K562 (cell line): ENCODE data around the gene NEB. TPM values are rescaled to one million over a fixed set of nuclear protein-coding genes. Genes with fewer than 3 reads are reported as not detected.

ENCODE experiments used
- BACH1 ChIP-seq: fragments of 200-800 bp; sonication (Bioruptor generic); IDR thresholded peaks from 2 replicates; pipeline ENCODE4 v1.6.1; 2016; ENCODE audit warnings: missing genetic modification characterization, missing compliant biosample characterization
- CHD4 ChIP-seq: fragments of 200-600 bp; sonication (generic); IDR thresholded peaks from 3 replicates; pipeline ENCODE4 v1.6.1; 2012; ENCODE audit warnings: low read depth, mild to moderate bottlenecking, mixed read lengths, low read length, inconsistent platforms; ENCODE audit not compliant: insufficient read depth, insufficient replicate concordance, poor library complexity, severe bottlenecking
- DEAF1 ChIP-seq: fragments of 450-650 bp; formaldehyde crosslinking; IDR thresholded peaks from 2 replicates; pipeline ENCODE4 v1.4.0; 2020; ENCODE audit warnings: mild to moderate bottlenecking, moderate library complexity
- NUFIP1 ChIP-seq: fragments of 450-650 bp; IDR thresholded peaks from 2 replicates; pipeline ENCODE4 v1.6.1; 2018; ENCODE audit not compliant: partially characterized antibody
- POLR2B ChIP-seq: fragments of 450-650 bp; IDR thresholded peaks from 2 replicates; pipeline ENCODE4 v1.6.1; 2018; ENCODE audit warnings: low read depth; ENCODE audit not compliant: partially characterized antibody
- POLR2G ChIP-seq: fragments of 200-400 bp; formaldehyde crosslinking; IDR thresholded peaks from 2 replicates; pipeline ENCODE4 v1.6.1; 2017; ENCODE audit warnings: low read depth, mild to moderate bottlenecking, antibody characterized with exemption, low read length, moderate library complexity
- SAFB ChIP-seq: fragments of 200-400 bp; formaldehyde crosslinking; IDR thresholded peaks from 2 replicates; pipeline ENCODE4 v1.6.1; 2017; ENCODE audit warnings: low read depth, low read length, borderline replicate concordance
- ZBTB9 ChIP-seq: fragments of 450-650 bp; formaldehyde crosslinking; IDR thresholded peaks from 2 replicates; pipeline ENCODE4 v1.4.0; 2020; ENCODE audit warnings: mild to moderate bottlenecking, moderate library complexity
- ZFP30 ChIP-seq: fragments of 250-450 bp; sonication (Bioruptor Pico); IDR thresholded peaks from 2 replicates; pipeline ENCODE4 v1.8.0; 2022; ENCODE audit warnings: moderate library complexity, mild to moderate bottlenecking, inconsistent platforms, borderline replicate concordance
- ZNF165 ChIP-seq: fragments of 250-450 bp; sonication (Bioruptor Pico); IDR thresholded peaks from 2 replicates; pipeline ENCODE4 v1.4.0; 2020; ENCODE audit warnings: borderline replicate concordance
- ZNF274 ChIP-seq: IDR thresholded peaks from 2 replicates; pipeline ENCODE4 v1.6.1; 2011; ENCODE audit warnings: low read depth, mild to moderate bottlenecking, low read length, moderate library complexity, borderline replicate concordance
- ZNF586 ChIP-seq: fragments of 450-650 bp; formaldehyde crosslinking; conservative IDR thresholded peaks from 2 replicates; pipeline ENCODE4 v1.4.0; 2020; ENCODE audit warnings: mild to moderate bottlenecking, moderate library complexity
- ZNF699 ChIP-seq: fragments of 250-450 bp; sonication (Bioruptor Pico); IDR thresholded peaks from 2 replicates; pipeline ENCODE4 v1.8.0; 2021; ENCODE audit warnings: mild to moderate bottlenecking, moderate library complexity; ENCODE audit not compliant: insufficient replicate concordance
- polyA plus RNA-seq, 8 experiments: library from polyadenylated mRNA; depleted of rRNA in 4 of 8; stranded (reverse) in 5 of 8; unstranded in 3 of 8; fragments of >200 nt; fragmentation: Nextera tagmentation in 2 of 8; fragmentation: Illumina TruSeq in 1 of 8; extraction: Ambion mirVana in 2 of 8; extraction: Trizol in 1 of 8; gene quantifications; 2 replicates each; pipeline versions ENCODE4 v1.2.1 to v1.2.3, GENCODE V29; 2011 to 2014; ENCODE audit warnings: inconsistent platforms in 1 of 8, missing spikeins in 1 of 8
- total RNA-seq, 7 experiments: library from RNA; depleted of rRNA in 6 of 7; stranded (reverse); fragments of >200 nt in 6 of 7; fragmentation: Illumina TruSeq in 2 of 7; extraction: Trizol in 2 of 7; gene quantifications; 2 replicates each; pipeline versions ENCODE4 v1.2.1 to v1.2.3, GENCODE V29; 2011 to 2021; ENCODE audit warnings: low replicate concordance in 1 of 7
- TF ChIP-seq, protein P1 (sequence below): sonication (generic); formaldehyde crosslinking; IDR thresholded peaks from 2 replicates; pipeline ENCODE4 v1.9.0; 2022; ENCODE audit warnings: mild to moderate bottlenecking, missing genetic modification reagents
- TF ChIP-seq, protein P2 (sequence below): fragments of 250-450 bp; sonication (Bioruptor Pico); IDR thresholded peaks from 2 replicates; pipeline ENCODE4 v1.9.0; 2021; ENCODE audit warnings: mild to moderate bottlenecking, inconsistent platforms
- TF ChIP-seq, protein P3 (sequence below): sonication (generic); formaldehyde crosslinking; IDR thresholded peaks from 2 replicates; pipeline ENCODE4 v1.8.0; 2023; ENCODE audit warnings: mild to moderate bottlenecking, missing genetic modification reagents

The NEB gene
- total and polyA plus RNA-seq, 9 of the 15 experiments (the other 6 are each of a cell fraction or from before 2014, with no cell fraction given): 1.7 to 3.8 (median 2.9) TPM

DNA sequence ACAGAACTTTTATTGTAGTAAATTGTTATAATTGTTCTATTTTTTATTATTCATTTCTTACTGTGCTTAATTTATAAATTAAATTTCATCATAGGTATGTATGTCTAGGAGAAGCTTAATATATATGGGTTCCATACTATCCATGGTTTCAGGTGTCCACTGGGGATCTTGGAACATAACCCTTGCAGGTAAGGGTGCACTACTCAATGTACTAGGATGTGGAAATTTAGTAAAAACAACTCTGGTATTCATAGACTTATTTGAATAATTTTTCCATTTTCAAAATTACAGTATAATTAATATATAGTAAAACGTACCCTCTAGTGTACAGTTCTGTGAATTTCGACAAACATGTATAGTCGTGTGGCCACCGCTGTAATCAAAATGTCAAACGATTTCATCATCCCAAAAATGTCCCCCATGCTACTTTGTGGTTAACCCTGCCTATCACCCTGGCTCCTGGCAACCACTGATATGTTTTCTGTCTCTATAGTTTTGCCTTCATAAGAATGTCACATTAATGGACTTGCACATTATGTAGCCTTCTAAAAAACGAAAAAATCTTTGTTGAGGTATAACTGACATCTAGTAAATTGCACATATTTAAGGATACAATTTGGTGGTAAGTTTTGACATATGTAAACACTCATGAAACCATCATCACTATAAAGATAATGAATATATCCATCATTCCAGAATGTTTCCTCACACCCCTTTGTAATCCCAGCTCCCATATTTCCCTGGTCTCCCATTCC is 48.3 kb upstream of the NEB start (continued):
- TF ChIP-seq ZFP30 (CRISPR knock-in tag) (no peak), BACH1 (tag) (0 out of 2 replicates have a peak, but pooled peaks have one; percentile 41), POLR2G (no peak), ZNF586 (CRISPR knock-in tag) (0 out of 2 replicates have a peak, but pooled peaks have one; percentile 81), DEAF1 (CRISPR knock-in tag) (peak; percentile 23; the same call in 1 of the 2 replicates), ZNF165 (CRISPR knock-in tag) (no peak), SAFB (no peak), NUFIP1 (no peak), ZNF274 (no peak), ZBTB9 (peak; percentile 30; the same call in 1 of the 2 replicates), POLR2B (no peak), ZNF699 (CRISPR knock-in tag) (no peak), CHD4 (no peak)
- TF ChIP-seq, protein P1, sequence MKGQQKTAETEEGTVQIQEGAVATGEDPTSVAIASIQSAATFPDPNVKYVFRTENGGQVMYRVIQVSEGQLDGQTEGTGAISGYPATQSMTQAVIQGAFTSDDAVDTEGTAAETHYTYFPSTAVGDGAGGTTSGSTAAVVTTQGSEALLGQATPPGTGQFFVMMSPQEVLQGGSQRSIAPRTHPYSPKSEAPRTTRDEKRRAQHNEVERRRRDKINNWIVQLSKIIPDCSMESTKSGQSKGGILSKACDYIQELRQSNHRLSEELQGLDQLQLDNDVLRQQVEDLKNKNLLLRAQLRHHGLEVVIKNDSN (CRISPR knock-in tag): no peak
- TF ChIP-seq, protein P2, sequence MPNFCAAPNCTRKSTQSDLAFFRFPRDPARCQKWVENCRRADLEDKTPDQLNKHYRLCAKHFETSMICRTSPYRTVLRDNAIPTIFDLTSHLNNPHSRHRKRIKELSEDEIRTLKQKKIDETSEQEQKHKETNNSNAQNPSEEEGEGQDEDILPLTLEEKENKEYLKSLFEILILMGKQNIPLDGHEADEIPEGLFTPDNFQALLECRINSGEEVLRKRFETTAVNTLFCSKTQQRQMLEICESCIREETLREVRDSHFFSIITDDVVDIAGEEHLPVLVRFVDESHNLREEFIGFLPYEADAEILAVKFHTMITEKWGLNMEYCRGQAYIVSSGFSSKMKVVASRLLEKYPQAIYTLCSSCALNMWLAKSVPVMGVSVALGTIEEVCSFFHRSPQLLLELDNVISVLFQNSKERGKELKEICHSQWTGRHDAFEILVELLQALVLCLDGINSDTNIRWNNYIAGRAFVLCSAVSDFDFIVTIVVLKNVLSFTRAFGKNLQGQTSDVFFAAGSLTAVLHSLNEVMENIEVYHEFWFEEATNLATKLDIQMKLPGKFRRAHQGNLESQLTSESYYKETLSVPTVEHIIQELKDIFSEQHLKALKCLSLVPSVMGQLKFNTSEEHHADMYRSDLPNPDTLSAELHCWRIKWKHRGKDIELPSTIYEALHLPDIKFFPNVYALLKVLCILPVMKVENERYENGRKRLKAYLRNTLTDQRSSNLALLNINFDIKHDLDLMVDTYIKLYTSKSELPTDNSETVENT (CRISPR knock-in tag): no peak
- TF ChIP-seq, protein P3, sequence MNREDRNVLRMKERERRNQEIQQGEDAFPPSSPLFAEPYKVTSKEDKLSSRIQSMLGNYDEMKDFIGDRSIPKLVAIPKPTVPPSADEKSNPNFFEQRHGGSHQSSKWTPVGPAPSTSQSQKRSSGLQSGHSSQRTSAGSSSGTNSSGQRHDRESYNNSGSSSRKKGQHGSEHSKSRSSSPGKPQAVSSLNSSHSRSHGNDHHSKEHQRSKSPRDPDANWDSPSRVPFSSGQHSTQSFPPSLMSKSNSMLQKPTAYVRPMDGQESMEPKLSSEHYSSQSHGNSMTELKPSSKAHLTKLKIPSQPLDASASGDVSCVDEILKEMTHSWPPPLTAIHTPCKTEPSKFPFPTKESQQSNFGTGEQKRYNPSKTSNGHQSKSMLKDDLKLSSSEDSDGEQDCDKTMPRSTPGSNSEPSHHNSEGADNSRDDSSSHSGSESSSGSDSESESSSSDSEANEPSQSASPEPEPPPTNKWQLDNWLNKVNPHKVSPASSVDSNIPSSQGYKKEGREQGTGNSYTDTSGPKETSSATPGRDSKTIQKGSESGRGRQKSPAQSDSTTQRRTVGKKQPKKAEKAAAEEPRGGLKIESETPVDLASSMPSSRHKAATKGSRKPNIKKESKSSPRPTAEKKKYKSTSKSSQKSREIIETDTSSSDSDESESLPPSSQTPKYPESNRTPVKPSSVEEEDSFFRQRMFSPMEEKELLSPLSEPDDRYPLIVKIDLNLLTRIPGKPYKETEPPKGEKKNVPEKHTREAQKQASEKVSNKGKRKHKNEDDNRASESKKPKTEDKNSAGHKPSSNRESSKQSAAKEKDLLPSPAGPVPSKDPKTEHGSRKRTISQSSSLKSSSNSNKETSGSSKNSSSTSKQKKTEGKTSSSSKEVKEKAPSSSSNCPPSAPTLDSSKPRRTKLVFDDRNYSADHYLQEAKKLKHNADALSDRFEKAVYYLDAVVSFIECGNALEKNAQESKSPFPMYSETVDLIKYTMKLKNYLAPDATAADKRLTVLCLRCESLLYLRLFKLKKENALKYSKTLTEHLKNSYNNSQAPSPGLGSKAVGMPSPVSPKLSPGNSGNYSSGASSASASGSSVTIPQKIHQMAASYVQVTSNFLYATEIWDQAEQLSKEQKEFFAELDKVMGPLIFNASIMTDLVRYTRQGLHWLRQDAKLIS: peak; percentile 79; the same call in 1 of the 2 replicates
